Suprapubic skin (tissue), 4 donors: ENCODE measurements around the gene KDELR3. TPM values are rescaled to one million over a fixed set of nuclear protein-coding genes. Genes with fewer than 3 reads are reported as not detected.

Experiments
- DNase-seq, 2 donors: peaks; one replicate each; pipeline ENCODE4 v3.0.0-alpha.2; 2019; ENCODE audit warnings: low spot score in 2 of 2
- H3K27ac ChIP-seq: fragments of 200-600 bp; sonication (generic); one replicate; pipeline ENCODE4 v1.5.1; 2019
- H3K27me3 ChIP-seq: fragments of 200-600 bp; sonication (generic); one replicate; pipeline ENCODE4 v1.5.1; 2019
- H3K36me3 ChIP-seq: fragments of 200-600 bp; sonication (generic); one replicate; pipeline ENCODE4 v1.5.1; 2019
- H3K4me1 ChIP-seq: fragments of 200-600 bp; sonication (generic); one replicate; pipeline ENCODE4 v1.5.1; 2019
- H3K4me3 ChIP-seq: fragments of 200-600 bp; sonication (generic); one replicate; pipeline ENCODE4 v1.5.1; 2019; ENCODE audit warnings: mild to moderate bottlenecking
- H3K9me3 ChIP-seq: fragments of 200-600 bp; sonication (generic); one replicate; pipeline ENCODE4 v1.5.1; 2019
- EP300 ChIP-seq: sonication (generic); formaldehyde crosslinking; IDR thresholded peaks from one replicate; pipeline ENCODE4 v1.6.1; 2017; ENCODE audit warnings: antibody characterized with exemption
- POLR2A ChIP-seq, 2 donors: fragments of 450-650 bp; IDR thresholded peaks; one replicate each; pipeline ENCODE4 v1.6.1; 2017; ENCODE audit warnings: antibody characterized with exemption in 2 of 2, mild to moderate bottlenecking in 2 of 2, moderate library complexity in 2 of 2
- POLR2AphosphoS5 ChIP-seq, 3 donors: sonication (generic); formaldehyde crosslinking; IDR thresholded peaks; one replicate each; pipeline ENCODE4 v1.6.1; 2017; ENCODE audit warnings: antibody characterized with exemption in 3 of 3
- WGBS: methylation state at CpG from one replicate; pipeline ENCODE4 v1.1.5; 2018; 5-methylcytosine and 5-hydroxymethylcytosine counted together
- total RNA-seq, 4 donors: library from RNA; depleted of rRNA; stranded (reverse); fragments of >200 nt; gene quantifications; one replicate each; pipeline ENCODE4 v1.1.0, GENCODE V29; 2016
- TF ChIP-seq, protein P1 (sequence below), 2 donors: fragments of 200-600 bp in 1 of 2; fragments of 450-650 bp in 1 of 2; sonication (generic) in 1 of 2; IDR thresholded peaks; one replicate each; pipeline ENCODE4 v1.5.1; 2016 to 2019; ENCODE audit warnings: antibody characterized with exemption in 2 of 2, mild to moderate bottlenecking in 1 of 2, moderate library complexity in 1 of 2

KDELR3 gene
- total RNA-seq, 4 donors from 2014 or later: 2.8 to 6.7 (median 3.9) TPM

GRCh38 chr22:38503021-38503420, 35.1 kb downstream of the KDELR3 start:
- Histone ChIP-seq H3K27me3 (no peaks in the 10 kb centered on the region), H3K4me3 (peak overlapping the region; percentile 83), H3K27ac (no peak overlapping the region), H3K36me3 (peaks cover 41% of the 10 kb centered on the region), H3K9me3 (no peaks in the 10 kb centered on the region), H3K4me1 (peaks cover 65% of the 10 kb centered on the region)
- TF ChIP-seq, protein P1, sequence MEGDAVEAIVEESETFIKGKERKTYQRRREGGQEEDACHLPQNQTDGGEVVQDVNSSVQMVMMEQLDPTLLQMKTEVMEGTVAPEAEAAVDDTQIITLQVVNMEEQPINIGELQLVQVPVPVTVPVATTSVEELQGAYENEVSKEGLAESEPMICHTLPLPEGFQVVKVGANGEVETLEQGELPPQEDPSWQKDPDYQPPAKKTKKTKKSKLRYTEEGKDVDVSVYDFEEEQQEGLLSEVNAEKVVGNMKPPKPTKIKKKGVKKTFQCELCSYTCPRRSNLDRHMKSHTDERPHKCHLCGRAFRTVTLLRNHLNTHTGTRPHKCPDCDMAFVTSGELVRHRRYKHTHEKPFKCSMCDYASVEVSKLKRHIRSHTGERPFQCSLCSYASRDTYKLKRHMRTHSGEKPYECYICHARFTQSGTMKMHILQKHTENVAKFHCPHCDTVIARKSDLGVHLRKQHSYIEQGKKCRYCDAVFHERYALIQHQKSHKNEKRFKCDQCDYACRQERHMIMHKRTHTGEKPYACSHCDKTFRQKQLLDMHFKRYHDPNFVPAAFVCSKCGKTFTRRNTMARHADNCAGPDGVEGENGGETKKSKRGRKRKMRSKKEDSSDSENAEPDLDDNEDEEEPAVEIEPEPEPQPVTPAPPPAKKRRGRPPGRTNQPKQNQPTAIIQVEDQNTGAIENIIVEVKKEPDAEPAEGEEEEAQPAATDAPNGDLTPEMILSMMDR (IDR thresholded peaks at IDR 0.05): no peak
- no peak for TF ChIP-seq POLR2AphosphoS5 (IDR thresholded peaks at IDR 0.05)
- TF ChIP-seq POLR2A (IDR thresholded peaks at IDR 0.05): no peak
- TF ChIP-seq EP300: no peak
- 28% methylated on average over 4 of the region's 4 CpGs for WGBS
- no peak for DNase-seq

DNA sequence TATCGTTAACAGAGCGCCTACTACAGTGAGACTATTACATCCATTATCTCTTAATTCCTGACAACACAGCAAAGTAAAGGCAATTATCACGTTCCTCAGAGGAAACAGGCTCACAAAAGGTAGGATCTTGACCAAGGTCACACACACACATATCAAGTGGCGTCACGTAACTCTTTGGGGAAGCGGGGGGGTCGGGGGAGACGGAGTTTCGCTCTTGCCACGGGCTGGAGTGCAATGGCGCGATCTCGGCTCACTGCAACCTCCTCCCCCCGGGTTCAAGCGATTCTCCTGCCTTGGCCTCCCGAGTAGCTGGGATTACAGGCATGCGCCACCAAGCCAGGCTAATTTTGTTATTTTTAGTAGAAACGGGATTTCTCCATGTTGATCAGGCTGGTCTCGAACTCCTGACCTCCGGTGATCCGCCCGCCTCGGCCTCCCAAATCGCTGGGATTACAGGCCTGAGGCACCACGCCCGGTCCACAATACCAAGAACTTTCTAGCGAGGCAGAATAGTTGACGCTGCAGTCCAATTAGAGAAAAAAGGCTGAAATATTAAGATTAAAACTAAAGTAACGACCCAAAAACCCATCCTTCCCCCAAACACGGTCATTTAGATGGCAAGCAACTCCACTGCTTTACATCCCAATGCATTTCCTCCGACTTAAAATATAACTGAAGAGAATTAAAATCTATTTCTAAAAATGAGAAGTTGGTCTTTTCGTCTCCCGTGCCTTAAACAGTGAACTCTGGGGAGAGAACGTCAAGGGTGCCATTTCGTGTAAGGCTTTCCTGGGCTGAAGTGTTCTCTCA, 37.0 kb downstream of the KDELR3 start:
- H3K27ac ChIP-seq: peak overlapping the region; percentile 99
- no peak for DNase-seq
- H3K9me3 ChIP-seq: no peaks in the 10 kb centered on the region
- WGBS: 2% methylated on average over 24 of the region's 35 CpGs
- H3K36me3 ChIP-seq: peaks cover 22% of the 10 kb centered on the region
- H3K27me3 ChIP-seq: no peaks in the 10 kb centered on the region
- peaks cover 54% of the 10 kb centered on the region for H3K4me1 ChIP-seq
- no peak for TF ChIP-seq POLR2AphosphoS5 (IDR thresholded peaks at IDR 0.05)
- TF ChIP-seq EP300: no peak
- TF ChIP-seq POLR2A (IDR thresholded peaks at IDR 0.05): no peak
- TF ChIP-seq, protein P1 (IDR thresholded peaks at IDR 0.05): no peak
- H3K4me3 ChIP-seq: peak overlapping the region; percentile 83

GRCh38 chr22:38505541-38506117, 37.7 kb downstream of the KDELR3 start:
- H3K4me1 ChIP-seq: peaks cover 50% of the 10 kb centered on the region
- H3K36me3 ChIP-seq: peaks cover 16% of the 10 kb centered on the region
- WGBS: 0% methylated on average over 17 of the region's 69 CpGs

GRCh38 chr22:38506118-38506962, 38.4 kb downstream of the KDELR3 start, which contains the start of gene DDX17:
Gene DDX17 (minus strand): TSS chr22:38506311.
- Histone ChIP-seq H3K27me3 (no peaks in the 10 kb centered on the region), H3K4me3 (peak within 1 kb of the TSS; percentile 83), H3K9me3 (no peaks in the 10 kb centered on the region), H3K27ac (peak within 1 kb of the TSS; percentile 99), H3K4me1 (peaks cover 46% of the 10 kb centered on the region), H3K36me3 (peaks cover 10% of the 10 kb centered on the region)
- WGBS: under 1% methylated on average over 76 of the region's 83 CpGs
- peak; percentile 97 to 99 for DNase-seq
- TF ChIP-seq, protein P1 (IDR thresholded peaks at IDR 0.05): no peak
- TF ChIP-seq POLR2AphosphoS5 (IDR thresholded peaks at IDR 0.05) (peak; percentile 79 to 96 (median 91)), POLR2A (IDR thresholded peaks at IDR 0.05) (peak; percentile 69 to 84)

More at GRCh38 chr22:38505541-38506117, 37.7 kb downstream of the KDELR3 start:
- no peaks in the 10 kb centered on the region for H3K27me3 ChIP-seq
- peak; percentile 82 to 86 for DNase-seq
- H3K4me3 ChIP-seq: peak overlapping the region; percentile 83
- H3K9me3 ChIP-seq: no peaks in the 10 kb centered on the region
- TF ChIP-seq EP300: no peak
- TF ChIP-seq, protein P1 (IDR thresholded peaks at IDR 0.05): no peak
- TF ChIP-seq POLR2A (IDR thresholded peaks at IDR 0.05): peak in 1 of 2 donors; percentile 90
- peak in 2 of 3 donors; percentile 30 to 45 for TF ChIP-seq POLR2AphosphoS5 (IDR thresholded peaks at IDR 0.05)
- H3K27ac ChIP-seq: peak overlapping the region; percentile 99
